HepG2 (cell line): Measurements from ENCODE around the gene HES1. TPM values are rescaled to one million over a fixed set of nuclear protein-coding genes. Genes with fewer than 3 reads are reported as not detected.

ENCODE experiments used
- AGO1 ChIP-seq: fragments of 200-400 bp; formaldehyde crosslinking; IDR thresholded peaks from 2 replicates; pipeline ENCODE4 v1.6.1; 2017; ENCODE audit warnings: mild to moderate bottlenecking, low read depth, low read length, moderate library complexity; ENCODE audit not compliant: poor library complexity, severe bottlenecking
- ARNT2 ChIP-seq: sonication (generic); formaldehyde crosslinking; IDR thresholded peaks from 2 replicates; pipeline ENCODE4 v1.8.0; 2022; ENCODE audit warnings: mild to moderate bottlenecking, low read depth, missing genetic modification reagents, moderate library complexity
- CEBPB ChIP-seq: IDR thresholded peaks from 2 replicates; pipeline ENCODE4 v1.6.1; 2011; ENCODE audit warnings: low read depth, low read length, improper control_type of control experiment, borderline replicate concordance
- CHCHD3 ChIP-seq: sonication (generic); formaldehyde crosslinking; IDR thresholded peaks from 2 replicates; pipeline ENCODE4 v1.8.0; 2022; ENCODE audit warnings: mild to moderate bottlenecking, missing genetic modification reagents, moderate library complexity
- GABPB1 ChIP-seq: IDR thresholded peaks from 2 replicates; pipeline ENCODE4 v1.6.1; 2016; ENCODE audit warnings: mild to moderate bottlenecking, missing genetic modification reagents, moderate library complexity, missing compliant biosample characterization
- IRF1 ChIP-seq: sonication (generic); formaldehyde crosslinking; IDR thresholded peaks from 2 replicates; pipeline ENCODE4 v1.4.0; 2020; ENCODE audit warnings: low read depth, mild to moderate bottlenecking, missing genetic modification reagents
- MAFG ChIP-seq: sonication (generic); formaldehyde crosslinking; IDR thresholded peaks from 2 replicates; pipeline ENCODE4 v1.5.1; 2020; ENCODE audit warnings: mild to moderate bottlenecking, missing genetic modification reagents
- MZF1 ChIP-seq: sonication (generic); formaldehyde crosslinking; IDR thresholded peaks from 2 replicates; pipeline ENCODE4 v1.8.1; 2023; ENCODE audit warnings: mild to moderate bottlenecking, missing genetic modification reagents, borderline replicate concordance
- NFE2 ChIP-seq: sonication (generic); formaldehyde crosslinking; IDR thresholded peaks from 2 replicates; pipeline ENCODE4 v1.4.0; 2020; ENCODE audit warnings: missing genetic modification reagents
- NFE2L2 ChIP-seq: fragments of 150-350 bp; IDR thresholded peaks from 2 replicates; pipeline ENCODE4 v1.6.1; 2014; ENCODE audit warnings: low read length
- NFYC ChIP-seq: IDR thresholded peaks from 2 replicates; pipeline ENCODE4 v1.6.1; 2016; ENCODE audit warnings: missing genetic modification reagents, missing compliant biosample characterization
- TGIF2 ChIP-seq: IDR thresholded peaks from 2 replicates; pipeline ENCODE4 v1.6.1; 2016; ENCODE audit warnings: control low read depth, missing compliant biosample characterization
- TP53 ChIP-seq: sonication (generic); formaldehyde crosslinking; conservative IDR thresholded peaks from 2 replicates; pipeline ENCODE4 v1.4.0; 2020; ENCODE audit warnings: missing genetic modification reagents
- ZBTB10 ChIP-seq: sonication (generic); formaldehyde crosslinking; IDR thresholded peaks from 2 replicates; pipeline ENCODE4 v1.4.0; 2020; ENCODE audit warnings: missing genetic modification reagents, borderline replicate concordance
- ZBTB44 ChIP-seq: sonication (generic); formaldehyde crosslinking; IDR thresholded peaks from 2 replicates; pipeline ENCODE4 v1.4.0; 2020; ENCODE audit warnings: missing genetic modification reagents
- ZNF333 ChIP-seq: sonication (generic); formaldehyde crosslinking; IDR thresholded peaks from 2 replicates; pipeline ENCODE4 v1.4.0; 2020; ENCODE audit warnings: mild to moderate bottlenecking, missing genetic modification reagents, borderline replicate concordance
- ZNF33B ChIP-seq: sonication (generic); formaldehyde crosslinking; IDR thresholded peaks from 2 replicates; pipeline ENCODE4 v1.5.1; 2020; ENCODE audit warnings: mild to moderate bottlenecking, missing genetic modification reagents
- ZNF367 ChIP-seq: sonication (generic); formaldehyde crosslinking; IDR thresholded peaks from 2 replicates; pipeline ENCODE4 v1.4.0; 2020; ENCODE audit warnings: missing genetic modification reagents, borderline replicate concordance
- ZNF513 ChIP-seq: sonication (generic); formaldehyde crosslinking; conservative IDR thresholded peaks from 2 replicates; pipeline ENCODE4 v1.5.0; 2020; ENCODE audit warnings: missing genetic modification reagents
- ZNF773 ChIP-seq: sonication (generic); formaldehyde crosslinking; IDR thresholded peaks from 2 replicates; pipeline ENCODE4 v1.4.0; 2020; ENCODE audit warnings: missing genetic modification reagents, borderline replicate concordance
- ZNF775 ChIP-seq: sonication (generic); formaldehyde crosslinking; IDR thresholded peaks from 2 replicates; pipeline ENCODE4 v1.4.0; 2020; ENCODE audit warnings: missing genetic modification reagents, mild to moderate bottlenecking, moderate library complexity, borderline replicate concordance
- polyA plus RNA-seq, 8 experiments: library from polyadenylated mRNA; depleted of rRNA in 3 of 8; stranded (reverse) in 7 of 8; unstranded in 1 of 8; fragments of >200 nt; fragmentation: Illumina TruSeq in 4 of 8; extraction: Trizol in 4 of 8; gene quantifications; 2 replicates each; pipeline versions ENCODE4 v1.2.1 to v1.2.3, GENCODE V29; 2011 to 2016; ENCODE audit warnings: low read depth in 4 of 8, missing spikeins in 1 of 8, mixed read lengths in 1 of 8; ENCODE audit not compliant: insufficient read depth in 1 of 8
- total RNA-seq, 5 experiments: library from RNA; depleted of rRNA; stranded (reverse); fragments of >200 nt; fragmentation: Illumina TruSeq; extraction: Trizol; gene quantifications; 2 replicates each; pipeline ENCODE4 v1.2.3, GENCODE V29; 2016; ENCODE audit warnings: low read depth in 1 of 5

HES1 gene
- total and polyA plus RNA-seq, 2 of the 13 experiments (the other 11 are each of a cell fraction or from before 2014, with no cell fraction given) = 15.4 to 19.8 TPM

GRCh38 chr3:194140520-194141414 is 4.8 kb downstream of the HES1 start (continued):
- TF ChIP-seq CEBPB (no peak), IRF1 (CRISPR knock-in tag) (no peak), AGO1 (peak; percentile 66), TGIF2 (CRISPR knock-in tag) (no peak), ZNF775 (CRISPR knock-in tag) (no peak), MAFG (CRISPR knock-in tag) (no peak), GABPB1 (CRISPR knock-in tag) (peak; percentile 84), NFYC (no peak), ZNF333 (CRISPR knock-in tag) (no peak), ZNF367 (CRISPR knock-in tag) (no peak), CHCHD3 (no peak), ARNT2 (CRISPR knock-in tag) (no peak), ZNF773 (CRISPR knock-in tag) (no peak), ZNF513 (CRISPR knock-in tag) (no peak), ZNF33B (no peak), ZBTB44 (CRISPR knock-in tag) (no peak), NFE2L2 (no peak), NFE2 (CRISPR knock-in tag) (no peak), MZF1 (CRISPR knock-in tag) (no peak), TP53 (CRISPR knock-in tag) (no peak), ZBTB10 (CRISPR knock-in tag) (peak; percentile 83; the same call in 1 of the 2 replicates)
